ENCODE measurements around the gene SUN3.
A peak's percentile ranks its signal among the peaks of the same experiment; 100 is the strongest.
"Not testable (repeated sequence)": the region's sequence is repeated elsewhere in the genome, so short reads cannot be mapped to it uniquely, and the experiment has no call there.

SUN3 gene

GRCh38 chr7:47943676-47944474 lies 85.0 kb downstream of the SUN3 start:
- DNase-seq (ENCODE audit: low read depth): peak; percentile 47

GRCh38 chr7:47942651-47943050 lies 86.3 kb downstream of the SUN3 start:
- DNase-seq (ENCODE audit: low read depth): not testable (repeated sequence)

- no peak for DNase-seq (ENCODE audit: low read depth)
Measured at GRCh38 chr7:47942132-47942531, 86.8 kb downstream of the SUN3 start.

GRCh38 chr7:47941136-47941844 lies 87.6 kb downstream of the SUN3 start:
- peak; percentile 95 for DNase-seq (ENCODE audit: low read depth)

GRCh38 chr7:47940088-47941013 lies 88.6 kb downstream of the SUN3 start:
- peak; percentile 89 for DNase-seq (ENCODE audit: low read depth)

- DNase-seq (ENCODE audit: low read depth): no peak
Measured at GRCh38 chr7:47939425-47940036, 89.4 kb downstream of the SUN3 start.

GRCh38 chr7:47938574-47939165 lies 90.2 kb downstream of the SUN3 start:
- no peak for DNase-seq (ENCODE audit: low read depth)

- no peak for DNase-seq (ENCODE audit: low read depth)
Measured at GRCh38 chr7:47937711-47938573, 91.0 kb downstream of the SUN3 start.

All from EH (cell line).